ENCODE measurements around the gene MARVELD1.

DNA sequence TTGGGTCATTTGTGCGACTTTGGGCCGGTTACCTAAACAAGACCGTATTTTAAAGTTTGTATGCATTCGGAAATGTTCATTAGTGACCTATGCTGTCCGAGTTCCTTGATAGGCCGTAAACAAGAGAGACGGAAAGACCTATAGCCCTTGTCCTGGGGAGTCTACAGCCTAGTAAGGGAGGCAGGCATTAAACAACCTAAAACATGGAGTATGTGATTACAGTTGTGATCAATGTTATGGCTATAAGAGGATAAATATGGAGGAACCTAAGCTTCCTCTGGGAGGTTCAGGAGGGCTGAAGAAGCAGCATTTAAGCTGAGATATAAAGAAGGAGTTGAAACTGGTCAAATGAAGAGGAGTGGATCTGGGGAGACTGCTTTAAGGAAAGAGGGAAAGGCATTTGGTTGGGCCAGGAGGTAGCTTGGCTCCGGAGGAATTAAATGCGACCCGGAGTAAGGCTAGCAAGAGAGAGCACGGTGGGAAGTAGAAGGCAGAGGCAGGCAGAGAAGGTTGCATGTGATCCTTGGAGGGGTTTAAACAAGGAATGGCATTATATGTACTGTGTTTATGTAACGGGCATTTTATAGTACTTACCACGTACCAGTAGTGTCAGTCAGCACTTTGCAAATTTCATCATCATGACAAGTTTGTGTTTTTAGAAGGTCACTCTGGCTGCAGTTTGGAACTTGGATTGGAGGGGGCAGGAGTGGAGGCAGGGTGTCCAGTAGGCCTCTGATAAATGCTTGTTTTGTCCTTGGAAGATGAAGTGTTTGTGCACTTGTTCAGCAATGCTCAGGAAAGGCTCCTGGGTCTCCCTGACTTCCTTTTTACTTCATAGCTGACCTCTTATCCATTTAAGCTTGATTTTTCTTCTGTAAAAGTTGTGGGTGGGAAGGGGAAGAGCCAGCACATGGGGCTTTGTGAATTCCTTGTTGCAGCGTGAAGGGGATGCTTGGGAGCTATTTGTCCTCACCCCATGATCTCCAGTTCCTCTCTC, 25.4 kb upstream of the MARVELD1 start:
- TF ChIP-seq, protein P1, sequence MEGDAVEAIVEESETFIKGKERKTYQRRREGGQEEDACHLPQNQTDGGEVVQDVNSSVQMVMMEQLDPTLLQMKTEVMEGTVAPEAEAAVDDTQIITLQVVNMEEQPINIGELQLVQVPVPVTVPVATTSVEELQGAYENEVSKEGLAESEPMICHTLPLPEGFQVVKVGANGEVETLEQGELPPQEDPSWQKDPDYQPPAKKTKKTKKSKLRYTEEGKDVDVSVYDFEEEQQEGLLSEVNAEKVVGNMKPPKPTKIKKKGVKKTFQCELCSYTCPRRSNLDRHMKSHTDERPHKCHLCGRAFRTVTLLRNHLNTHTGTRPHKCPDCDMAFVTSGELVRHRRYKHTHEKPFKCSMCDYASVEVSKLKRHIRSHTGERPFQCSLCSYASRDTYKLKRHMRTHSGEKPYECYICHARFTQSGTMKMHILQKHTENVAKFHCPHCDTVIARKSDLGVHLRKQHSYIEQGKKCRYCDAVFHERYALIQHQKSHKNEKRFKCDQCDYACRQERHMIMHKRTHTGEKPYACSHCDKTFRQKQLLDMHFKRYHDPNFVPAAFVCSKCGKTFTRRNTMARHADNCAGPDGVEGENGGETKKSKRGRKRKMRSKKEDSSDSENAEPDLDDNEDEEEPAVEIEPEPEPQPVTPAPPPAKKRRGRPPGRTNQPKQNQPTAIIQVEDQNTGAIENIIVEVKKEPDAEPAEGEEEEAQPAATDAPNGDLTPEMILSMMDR (IDR thresholded peaks at IDR 0.05; ENCODE audit: poor library complexity): no peak
- TF ChIP-seq EZH2phosphoT487 (IDR thresholded peaks at IDR 0.05; ENCODE audit: low read depth, severe bottlenecking, unreplicated experiment): no peak
- TF ChIP-seq EZH2 (IDR thresholded peaks at IDR 0.05; ENCODE audit: borderline replicate concordance): no peak

Measured in hepatocyte (in vitro differentiated cells).